Body of pancreas (tissue), 4 donors: ENCODE measurements around the gene ABHD4. TPM values are rescaled to one million over a fixed set of nuclear protein-coding genes. Genes with fewer than 3 reads are reported as not detected.
"Not testable (repeated sequence)": the region's sequence is repeated elsewhere in the genome, so short reads cannot be mapped to it uniquely, and the experiment has no call there.

Source experiments
- ATAC-seq: fragments of 150-250 bp; one replicate; pipeline ENCODE4 v1.9.1; 2016
- DNase-seq, 4 donors: peaks; one replicate each; pipeline ENCODE4 v3.0.0-alpha.2; 2019
- H3K27ac ChIP-seq, 4 donors: fragments of 200-600 bp; sonication (generic); 1 replicate in 3 of 4; 2 replicates in 1 of 4; pipeline versions ENCODE4 v1.5.1 to v1.6.1; 2016 to 2019; ENCODE audit warnings: mild to moderate bottlenecking in 1 of 4, mixed read lengths in 1 of 4, moderate library complexity in 1 of 4
- H3K27me3 ChIP-seq, 2 donors: fragments of 200-600 bp; sonication (generic); one replicate each; pipeline ENCODE4 v1.6.0; 2016; ENCODE audit warnings: mild to moderate bottlenecking in 1 of 2
- H3K36me3 ChIP-seq, 2 donors: fragments of 200-600 bp; sonication (generic); replicated peaks in 1 of 2; 2 replicates each; pipeline ENCODE4 v1.5.1; 2016; ENCODE audit warnings: low read depth in 2 of 2; ENCODE audit not compliant: insufficient read depth in 1 of 2
- H3K4me1 ChIP-seq: fragments of 200-600 bp; sonication (generic); one replicate; pipeline ENCODE4 v1.6.0; 2016
- H3K4me3 ChIP-seq, 2 donors: fragments of 200-600 bp; sonication (generic); 1 replicate in 1 of 2; 2 replicates in 1 of 2; pipeline ENCODE4 v1.5.1; 2016 to 2019
- H3K9me3 ChIP-seq, 3 donors: fragments of 200-600 bp; sonication (generic); 1 replicate in 2 of 3; 2 replicates in 1 of 3; pipeline ENCODE4 v1.5.1; 2016
- CTCF ChIP-seq, 7 experiments: fragments of 450-650 bp in 4 of 7; fragments of 200-600 bp in 3 of 7; sonication (generic) in 3 of 7; IDR thresholded peaks; one replicate each; pipeline ENCODE4 v1.5.1; 2016 to 2019; ENCODE audit warnings: antibody characterized with exemption in 7 of 7
- POLR2A ChIP-seq, 3 donors: fragments of 450-650 bp; IDR thresholded peaks; one replicate each; pipeline ENCODE4 v1.6.1; 2016; ENCODE audit warnings: antibody characterized with exemption in 3 of 3, mild to moderate bottlenecking in 2 of 3
- WGBS, 2 donors: methylation state at CpG; one replicate each; pipeline ENCODE4 v1.1.5; 2017; 5-methylcytosine and 5-hydroxymethylcytosine counted together
- intact Hi-C: fragments of 100-400 bp; cut with DNase I; formaldehyde crosslinking; loops from one replicate; pipeline ENCODE4 v1.15.1; 2023
- total RNA-seq, 2 donors: library from RNA; depleted of rRNA; stranded (reverse); fragments of >200 nt; gene quantifications; one replicate each; pipeline ENCODE4 v1.1.0, GENCODE V29; 2016

ABHD4 gene
- total RNA-seq, 2 donors from 2014 or later, result 11.9 to 28.3 TPM

GRCh38 chr14:22579236-22579635 lies 18.9 kb upstream of the ABHD4 start:
- peaks cover 27% of the 10 kb centered on the region for H3K4me1 ChIP-seq
- intact Hi-C loops, result no loop called here

GRCh38 chr14:22579881-22580280 lies 18.2 kb upstream of the ABHD4 start:
- Histone ChIP-seq H3K9me3 (no peaks in the 10 kb centered on the region), H3K36me3 (peaks cover 0 to under 1% of the 10 kb centered on the region in 2 donors), H3K27me3 (no peaks in the 10 kb centered on the region), H3K4me3 (no peak overlapping the region), H3K27ac (no peak overlapping the region), H3K4me1 (peaks cover 34% of the 10 kb centered on the region)
- DNase-seq (no peak), ATAC-seq (no peak)
- intact Hi-C loops, result no loop called here
- WGBS, 2 donors, result 86 to 87% methylated on average over 3 of the region's 3 CpGs
- TF ChIP-seq CTCF (IDR thresholded peaks at IDR 0.05) (no peak), POLR2A (IDR thresholded peaks at IDR 0.05) (no peak)

More at GRCh38 chr14:22579236-22579635, 18.9 kb upstream of the ABHD4 start:
- ATAC-seq, result no peak
- Histone ChIP-seq H3K36me3 (peaks cover 0 to 3% of the 10 kb centered on the region in 2 donors), H3K9me3 (no peaks in the 10 kb centered on the region), H3K27me3 (no peaks in the 10 kb centered on the region), H3K4me3 (no peak overlapping the region), H3K27ac (no peak overlapping the region)
- TF ChIP-seq CTCF (IDR thresholded peaks at IDR 0.05), result no peak
- no peak for TF ChIP-seq POLR2A (IDR thresholded peaks at IDR 0.05)
- 67% methylated on average over 2 of the region's 2 CpGs for WGBS, 2 donors
- no peak for DNase-seq

- Histone ChIP-seq H3K9me3 (no peaks in the 10 kb centered on the region), H3K27me3 (no peaks in the 10 kb centered on the region), H3K36me3 (no peaks in the 10 kb centered on the region), H3K27ac (no peak overlapping the region), H3K4me1 (peaks cover 41% of the 10 kb centered on the region), H3K4me3 (no peak overlapping the region)
- ATAC-seq (no peak), DNase-seq (no peak)
- 14 to 39% methylated on average over 2 of the region's 2 CpGs for WGBS, 2 donors
- TF ChIP-seq CTCF (IDR thresholded peaks at IDR 0.05), result no peak
- intact Hi-C loops, result no loop called here
Observed at GRCh38 chr14:22580625-22581024, 17.5 kb upstream of the ABHD4 start.

- WGBS, 2 donors, result 33 to 65% methylated on average over 1 of the region's 1 CpG
- no peak overlapping the region for H3K4me3 ChIP-seq
- TF ChIP-seq CTCF (IDR thresholded peaks at IDR 0.05), result no peak
- TF ChIP-seq POLR2A (IDR thresholded peaks at IDR 0.05), result no peak
- intact Hi-C loops, result no loop called here
- H3K27me3 ChIP-seq, result no peaks in the 10 kb centered on the region
- no peaks in the 10 kb centered on the region for H3K9me3 ChIP-seq
- ATAC-seq (no peak), DNase-seq (no peak)
- H3K27ac ChIP-seq, result no peak overlapping the region
- peaks cover 69% of the 10 kb centered on the region for H3K4me1 ChIP-seq
- no peaks in the 10 kb centered on the region for H3K36me3 ChIP-seq
Observed at GRCh38 chr14:22583994-22584393, 14.1 kb upstream of the ABHD4 start.

GRCh38 chr14:22587247-22587646 lies 10.9 kb upstream of the ABHD4 start:
- H3K9me3 ChIP-seq, result no peaks in the 10 kb centered on the region
- no peaks in the 10 kb centered on the region for H3K27me3 ChIP-seq
- TF ChIP-seq POLR2A (IDR thresholded peaks at IDR 0.05) (no peak), CTCF (IDR thresholded peaks at IDR 0.05) (no peak)
- H3K36me3 ChIP-seq, result no peaks in the 10 kb centered on the region
- 82 to 87% methylated on average over 5 of the region's 5 CpGs for WGBS, 2 donors
- intact Hi-C loops, result no loop called here
- peaks cover 57% of the 10 kb centered on the region for H3K4me1 ChIP-seq
- ATAC-seq, result no peak
- no peak overlapping the region for H3K27ac ChIP-seq
- no peak for DNase-seq
- no peak overlapping the region for H3K4me3 ChIP-seq

- Histone ChIP-seq H3K4me3 (peak overlapping the region in 1 of 2 donors; percentile 59), H3K4me1 (peaks cover 57% of the 10 kb centered on the region), H3K27ac (peak overlapping the region in 1 of 4 donors; percentile 90)
- ATAC-seq, intact Hi-C loops, H3K36me3 ChIP-seq, H3K27me3 ChIP-seq, H3K9me3 ChIP-seq, DNase-seq: not testable (repeated sequence)
- 56 to 59% methylated on average over 10 of the region's 10 CpGs for WGBS, 2 donors
Observed at GRCh38 chr14:22587677-22588422, 10.2 kb upstream of the ABHD4 start.
